ENCODE data around the gene JMJD4.
A peak's percentile ranks its signal among the peaks of the same experiment; 100 is the strongest.

The JMJD4 gene, protein sequence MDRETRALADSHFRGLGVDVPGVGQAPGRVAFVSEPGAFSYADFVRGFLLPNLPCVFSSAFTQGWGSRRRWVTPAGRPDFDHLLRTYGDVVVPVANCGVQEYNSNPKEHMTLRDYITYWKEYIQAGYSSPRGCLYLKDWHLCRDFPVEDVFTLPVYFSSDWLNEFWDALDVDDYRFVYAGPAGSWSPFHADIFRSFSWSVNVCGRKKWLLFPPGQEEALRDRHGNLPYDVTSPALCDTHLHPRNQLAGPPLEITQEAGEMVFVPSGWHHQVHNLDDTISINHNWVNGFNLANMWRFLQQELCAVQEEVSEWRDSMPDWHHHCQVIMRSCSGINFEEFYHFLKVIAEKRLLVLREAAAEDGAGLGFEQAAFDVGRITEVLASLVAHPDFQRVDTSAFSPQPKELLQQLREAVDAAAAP

DNA sequence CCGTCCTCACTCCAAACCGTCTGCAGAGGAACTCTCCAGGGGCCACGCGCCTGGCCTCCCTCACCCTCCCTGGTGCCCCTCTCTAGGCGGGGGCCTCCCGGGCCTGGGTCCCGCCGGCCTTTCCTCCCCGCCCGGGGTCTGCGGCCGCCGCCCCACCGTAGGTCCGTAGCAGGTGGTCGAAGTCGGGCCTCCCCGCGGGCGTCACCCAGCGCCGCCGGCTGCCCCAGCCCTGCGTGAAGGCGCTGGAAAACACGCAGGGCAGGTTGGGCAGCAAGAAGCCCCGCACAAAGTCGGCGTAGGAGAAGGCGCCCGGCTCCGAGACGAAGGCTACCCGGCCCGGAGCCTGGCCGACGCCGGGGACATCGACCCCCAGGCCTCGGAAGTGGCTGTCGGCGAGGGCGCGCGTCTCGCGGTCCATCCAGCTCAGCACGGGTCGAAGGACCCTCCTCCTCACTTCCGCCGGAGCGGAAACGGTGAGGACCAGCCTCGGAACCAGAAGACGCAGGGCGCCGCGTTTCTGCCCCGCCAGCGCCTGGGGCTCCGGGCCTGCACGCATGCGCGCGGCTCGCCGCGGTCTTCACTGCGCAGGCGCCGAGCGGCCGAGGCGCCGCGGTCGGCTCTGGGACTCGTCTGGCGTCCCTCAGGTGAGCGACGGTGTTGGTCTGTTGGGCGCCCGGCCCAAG is at the start of gene JMJD4, which contains the start of gene SNAP47:
Gene JMJD4 (minus strand): TSS at position 447 of the 683 bp plus-strand sequence. CDS start 29 bp downstream, at position 418.
Gene SNAP47 (plus strand): TSS at position 580 of the 683 bp plus-strand sequence. CDS start 12,302 bp downstream, outside the sequence.
- DNase-seq = peak; percentile 93

DNA sequence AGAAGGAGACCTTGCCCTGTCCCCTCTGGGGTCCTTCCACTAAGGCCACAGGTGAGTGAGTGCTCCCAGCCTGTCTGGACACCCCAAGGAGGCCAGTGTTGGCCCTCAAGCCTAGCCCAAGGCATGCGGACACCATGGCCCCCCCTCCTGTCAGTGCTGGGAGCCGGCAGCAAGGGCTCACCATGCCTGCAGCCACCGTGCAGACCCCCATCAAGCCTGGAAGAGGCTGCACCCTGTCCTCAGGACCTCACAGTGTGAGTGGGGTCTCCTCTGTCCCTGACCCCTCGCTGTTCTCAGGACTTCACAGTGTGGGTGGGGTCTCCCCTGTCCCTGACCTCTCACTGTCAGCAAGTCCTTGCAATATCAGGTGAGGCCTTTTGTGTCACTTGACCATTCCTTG is 47.1 kb upstream of the JMJD4 start:
- no peak for DNase-seq

DNA sequence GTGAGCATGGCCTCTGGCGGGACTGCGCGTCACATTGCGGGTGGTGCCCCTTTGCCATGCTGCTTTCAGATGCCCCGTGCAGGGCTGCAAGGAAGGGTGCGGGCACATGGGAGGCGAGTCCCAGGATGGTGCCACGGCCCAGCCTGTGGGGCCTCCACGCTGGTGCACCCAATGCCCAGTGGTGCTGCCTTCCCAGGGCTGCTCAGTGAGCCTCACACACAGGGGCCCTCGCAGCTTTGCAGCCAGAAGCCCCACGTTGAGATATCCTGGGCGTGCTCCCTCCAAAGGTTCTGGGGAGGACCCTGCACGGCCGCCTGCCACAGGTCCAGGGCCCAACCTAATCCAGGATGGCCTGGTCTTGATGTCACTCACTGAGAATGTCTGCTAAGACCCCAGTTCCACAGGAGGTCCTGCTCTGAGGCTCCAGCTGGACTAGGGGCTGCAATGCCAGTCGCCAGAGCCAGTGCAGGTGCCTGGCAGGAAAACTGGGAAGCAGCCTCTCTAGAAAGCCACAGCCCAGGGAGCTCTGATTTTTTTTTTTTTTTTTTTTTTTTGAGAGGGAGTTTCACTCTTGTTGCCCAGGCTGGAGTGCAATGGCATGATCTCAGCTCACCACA is 46.3 kb upstream of the JMJD4 start:
- DNase-seq = peak; percentile 1

DNA sequence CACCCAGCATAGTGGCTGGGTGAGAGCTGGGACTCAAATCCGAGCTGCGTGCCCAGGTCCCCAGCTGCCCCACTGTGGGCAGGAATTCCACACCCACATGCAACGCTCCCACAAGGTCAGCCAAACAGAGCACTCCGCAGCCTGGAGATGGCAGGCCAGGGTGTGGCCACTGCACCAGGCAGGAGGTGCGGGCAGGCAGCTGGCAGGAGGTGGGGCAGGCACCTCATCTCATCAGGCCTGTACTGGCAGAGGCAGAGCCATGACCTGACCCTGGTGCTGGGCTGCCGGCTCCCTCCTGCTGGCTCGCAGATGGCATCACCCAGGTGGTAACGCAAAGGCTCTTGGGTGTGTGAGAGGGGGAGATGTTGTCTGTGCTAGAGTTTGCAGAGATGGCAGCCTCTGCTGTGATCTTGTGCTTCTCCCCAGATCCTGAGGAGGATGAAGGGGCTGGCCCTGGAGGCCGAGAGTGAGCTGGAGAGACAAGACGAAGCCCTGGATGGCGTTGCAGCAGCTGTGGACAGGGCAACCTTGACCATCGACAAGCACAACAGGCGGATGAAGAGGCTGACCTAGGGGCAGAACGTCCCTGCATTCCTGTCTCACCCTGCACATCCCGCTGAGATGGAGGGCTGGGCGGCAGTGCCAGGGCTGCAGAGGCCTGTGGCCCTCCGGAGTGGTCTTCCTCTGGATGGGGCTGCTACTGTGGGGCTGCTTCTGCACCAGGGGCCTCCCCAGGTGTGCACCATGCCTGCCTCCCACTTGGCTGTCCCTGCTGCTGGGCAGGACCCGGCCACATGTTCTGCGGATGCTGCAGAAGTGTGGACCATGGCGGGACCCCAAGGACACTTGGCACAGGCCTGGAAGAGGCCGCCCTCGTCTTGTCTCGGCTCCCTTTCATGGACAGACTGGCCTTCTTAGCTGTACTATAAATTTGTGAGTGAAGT is 45.3 kb upstream of the JMJD4 start:
- DNase-seq = peak; percentile 1

DNA sequence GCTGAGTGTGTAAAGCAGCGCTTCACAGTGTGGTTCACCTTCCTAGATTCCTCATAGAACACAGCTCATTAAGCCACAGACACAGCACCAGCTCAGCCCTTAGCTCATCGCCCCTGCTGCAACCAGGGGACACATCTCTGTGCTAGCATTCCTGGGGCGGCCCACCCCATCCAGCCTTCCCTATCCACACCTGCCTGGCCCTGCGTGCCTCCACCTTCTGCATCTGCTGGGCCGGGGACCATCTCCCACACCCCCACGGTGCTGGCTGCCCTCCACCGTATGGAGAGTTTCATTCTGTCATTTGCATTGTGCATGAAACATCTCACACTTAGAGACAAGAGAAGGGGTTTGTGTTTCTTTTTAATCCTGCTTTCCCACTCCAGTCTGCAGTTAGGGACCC is 44.6 kb upstream of the JMJD4 start:
- no peak for DNase-seq

DNA sequence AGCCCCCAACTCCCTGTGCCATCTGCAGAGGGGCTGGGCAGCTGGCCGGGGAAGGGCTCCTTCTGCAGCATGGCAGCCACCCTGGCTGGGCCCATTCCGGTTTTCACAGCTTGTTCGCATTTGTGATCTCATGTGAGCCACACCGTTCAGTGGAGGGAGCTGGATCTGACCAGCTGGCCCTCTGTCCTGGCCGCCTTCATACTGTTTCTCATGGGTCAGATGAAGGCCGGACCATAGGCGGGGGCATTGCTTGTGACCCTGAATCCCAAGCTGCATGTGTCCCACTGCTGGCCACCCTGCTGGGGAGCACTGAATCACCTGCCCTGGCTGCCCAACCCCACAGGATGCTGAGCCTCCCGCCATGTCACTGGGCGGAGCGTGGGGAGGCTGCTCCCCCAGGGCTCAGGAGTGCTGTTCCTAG is 43.9 kb upstream of the JMJD4 start:
- DNase-seq = no peak

DNA sequence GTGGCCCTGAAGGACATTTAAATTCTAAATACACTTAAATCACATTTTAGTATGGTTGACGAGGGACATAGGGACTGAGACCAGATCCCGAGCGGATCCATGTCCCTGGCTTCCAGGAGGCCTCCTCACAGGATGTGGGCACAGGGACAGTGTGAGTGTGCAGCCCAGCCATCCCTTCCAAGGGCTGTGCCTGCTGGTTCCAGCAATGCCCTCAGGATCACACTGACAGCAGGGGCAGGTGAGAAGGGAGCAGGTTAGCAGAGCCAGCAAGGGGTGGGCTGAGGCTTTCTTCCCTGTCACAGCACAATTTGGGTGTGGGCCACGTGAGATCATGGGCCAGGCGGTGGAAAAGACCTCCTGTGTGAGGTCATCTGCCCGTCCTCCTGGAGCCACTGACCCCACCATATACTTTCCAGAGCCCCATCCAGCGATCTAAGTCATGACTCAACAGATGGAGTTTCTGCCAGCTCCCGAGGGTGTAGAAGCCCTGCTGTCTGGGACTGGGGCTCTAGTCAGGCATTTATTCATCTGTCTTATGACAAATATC is 43.4 kb upstream of the JMJD4 start:
- no peak for DNase-seq

DNA sequence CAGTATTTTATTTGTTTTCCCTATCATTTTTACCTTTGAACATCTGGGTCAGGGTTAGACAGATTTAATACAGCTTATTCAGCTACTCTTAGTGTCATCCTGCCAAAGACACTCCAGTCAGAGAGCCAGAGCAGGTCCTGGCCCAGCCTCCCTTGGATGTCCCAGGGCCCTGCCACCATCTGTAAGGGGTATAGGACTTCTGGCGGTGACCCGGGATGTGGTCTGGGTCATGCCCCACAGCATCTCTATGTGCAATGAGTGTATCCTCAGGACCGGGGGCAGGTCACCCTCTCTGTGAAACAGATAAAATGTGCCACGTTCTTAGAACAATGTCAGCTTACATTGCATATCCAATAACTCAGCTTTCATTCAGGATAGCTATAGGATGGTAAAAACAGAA is 42.5 kb upstream of the JMJD4 start:
- no peak for DNase-seq

DNA sequence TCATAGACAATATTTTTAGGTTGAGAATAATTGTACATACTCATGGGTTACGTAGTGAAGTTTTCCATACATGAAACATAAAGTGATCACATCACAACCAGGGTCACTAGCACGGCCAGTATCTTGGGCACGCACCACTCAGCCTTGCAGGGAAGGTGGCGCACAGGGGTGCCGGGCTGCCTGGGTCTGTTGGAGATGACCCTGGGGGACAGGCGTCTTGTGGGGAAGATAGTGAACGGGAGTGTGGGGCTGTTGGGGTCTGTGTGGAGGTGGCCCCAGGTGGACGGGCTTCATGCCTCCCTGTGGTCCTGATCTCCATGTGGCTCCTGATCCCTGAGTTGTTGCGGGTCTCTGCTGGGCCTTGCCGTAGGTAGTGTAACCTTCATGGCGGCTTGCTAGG is 42.1 kb upstream of the JMJD4 start:
- DNase-seq = no peak

DNA sequence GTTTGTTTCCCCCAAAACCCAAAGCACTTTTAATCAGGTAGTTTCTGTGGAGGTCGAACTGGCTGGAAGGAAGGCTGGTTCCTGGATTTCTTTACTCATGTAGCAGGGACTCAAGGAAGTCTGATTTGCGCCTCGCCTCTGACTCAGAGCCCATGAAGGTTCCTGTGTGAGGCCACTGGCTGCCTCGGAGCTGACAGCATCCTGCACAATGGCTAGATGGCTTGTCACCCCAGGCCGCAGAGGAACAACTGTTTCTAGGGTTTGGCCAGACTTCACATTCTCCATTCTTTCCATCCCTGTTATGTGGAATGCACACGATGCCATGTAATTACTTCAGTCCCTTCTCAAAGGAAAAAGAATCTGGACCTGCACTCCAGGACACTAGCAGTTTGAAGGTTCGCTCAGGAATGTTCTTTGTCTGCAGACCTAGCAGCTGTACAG is 41.2 kb upstream of the JMJD4 start:
- no peak for DNase-seq

DNA sequence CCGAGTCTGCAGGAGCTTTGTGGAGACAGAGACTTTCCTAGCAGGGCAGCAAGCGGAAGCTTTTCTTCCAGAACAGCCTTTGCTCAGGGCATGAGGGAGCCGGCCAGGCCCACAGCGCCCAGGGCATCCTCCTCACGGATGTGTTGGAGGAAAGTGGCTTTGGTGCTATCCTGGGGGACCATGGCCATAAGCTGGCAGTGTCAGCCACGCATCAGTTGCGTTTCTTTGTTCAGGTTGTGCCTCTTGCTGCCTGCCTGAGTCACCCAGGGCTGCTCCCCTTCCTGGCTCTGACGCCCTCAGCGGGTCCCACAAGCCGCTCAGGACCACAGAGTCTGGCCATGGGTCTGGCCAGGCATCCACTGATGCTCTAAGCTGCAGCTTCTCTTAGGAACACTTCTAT is 40.7 kb upstream of the JMJD4 start:
- no peak for DNase-seq

DNA sequence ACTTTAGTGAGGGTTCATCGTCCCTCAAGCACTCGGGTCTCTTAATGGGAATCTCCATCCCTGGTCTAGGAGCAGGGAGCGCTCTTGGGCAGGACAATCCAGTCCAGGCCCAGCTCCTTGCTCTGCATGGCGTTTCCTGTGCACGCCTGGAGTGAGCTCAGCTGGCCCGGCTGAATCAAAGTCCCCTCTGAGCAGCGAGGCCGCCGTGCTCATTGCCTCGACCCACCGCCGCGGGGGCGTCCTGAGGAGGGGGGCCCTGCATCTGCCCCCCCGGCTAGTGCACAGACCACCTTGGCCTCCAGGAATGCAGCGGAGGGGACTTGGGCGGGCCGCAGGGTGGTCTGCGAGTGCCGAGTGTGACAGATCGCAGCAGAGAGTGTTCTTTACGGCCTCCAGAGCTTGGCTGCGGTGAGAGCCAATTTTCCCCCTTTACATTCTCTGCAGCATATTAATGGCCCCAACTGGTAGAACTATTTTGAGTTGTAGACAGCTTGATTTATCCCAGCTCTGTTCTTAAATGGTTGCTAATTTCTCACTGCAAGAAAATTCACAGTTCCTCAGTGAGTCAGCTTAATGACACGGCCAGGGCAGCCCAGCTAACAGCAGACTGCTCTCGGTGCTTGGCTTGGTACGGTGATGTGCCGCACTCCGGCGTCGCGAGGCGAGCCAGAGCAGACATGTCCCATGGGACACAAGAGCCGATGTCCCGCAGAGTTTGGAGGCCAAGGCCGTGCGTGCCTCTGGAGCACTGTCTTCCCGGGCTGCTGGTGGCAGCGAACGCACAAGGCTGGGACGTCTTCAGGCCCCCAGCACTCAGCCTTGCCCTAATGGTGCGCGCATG is 39.9 kb upstream of the JMJD4 start:
- DNase-seq = no peak

DNA sequence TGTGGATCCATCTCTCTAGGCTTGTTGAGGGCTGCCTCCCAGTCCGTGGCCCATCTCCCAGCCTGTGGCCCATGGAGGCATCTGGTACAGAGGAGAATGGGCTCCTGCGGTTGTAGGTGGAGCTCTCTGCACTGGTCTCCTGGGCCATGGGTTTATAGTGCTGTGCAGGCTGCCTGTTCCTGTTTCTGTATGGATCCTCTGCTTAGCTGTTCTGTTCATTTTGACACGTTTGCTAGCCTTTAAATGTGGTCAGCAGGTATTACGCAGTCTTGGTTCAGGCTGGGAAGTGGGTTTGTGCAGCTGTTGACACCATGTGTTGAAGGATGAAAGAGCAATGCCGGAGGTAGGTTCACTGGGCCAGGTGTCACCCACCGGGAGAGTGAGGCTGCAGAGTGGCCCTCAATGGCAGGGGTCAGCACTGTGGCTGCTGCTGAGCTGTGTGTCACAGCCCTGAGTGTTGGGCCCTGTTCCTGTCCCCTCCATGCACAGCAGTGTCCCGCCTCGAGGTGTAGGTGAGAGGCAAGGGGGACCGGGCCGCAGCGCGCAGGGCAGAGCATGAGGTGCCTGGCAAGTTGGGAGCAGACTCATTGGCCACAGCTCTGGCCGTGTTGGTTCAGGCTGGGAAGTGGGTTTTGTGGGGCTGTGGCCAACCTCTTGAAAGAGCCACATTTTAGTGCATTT is 39.1 kb upstream of the JMJD4 start:
- no peak for DNase-seq

DNA sequence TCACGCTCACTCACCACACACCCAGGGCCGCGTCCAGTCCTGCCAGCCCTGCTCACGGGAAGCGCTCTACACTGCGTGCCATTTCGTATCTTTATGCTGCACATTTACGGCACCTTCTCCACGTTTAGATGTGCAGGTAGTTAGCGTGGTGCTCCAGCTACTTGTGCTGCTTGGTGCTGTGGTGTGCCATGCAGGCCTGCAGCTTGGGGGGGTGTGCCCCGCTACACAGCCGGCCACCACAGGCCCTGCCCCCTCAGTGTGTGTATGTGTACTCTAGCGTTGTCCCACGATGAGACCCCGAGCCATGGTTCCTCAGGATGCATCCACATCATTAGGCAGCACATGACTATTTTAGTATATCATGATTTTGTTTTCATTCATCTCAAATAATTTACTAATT is 38.5 kb upstream of the JMJD4 start:
- DNase-seq = no peak

DNA sequence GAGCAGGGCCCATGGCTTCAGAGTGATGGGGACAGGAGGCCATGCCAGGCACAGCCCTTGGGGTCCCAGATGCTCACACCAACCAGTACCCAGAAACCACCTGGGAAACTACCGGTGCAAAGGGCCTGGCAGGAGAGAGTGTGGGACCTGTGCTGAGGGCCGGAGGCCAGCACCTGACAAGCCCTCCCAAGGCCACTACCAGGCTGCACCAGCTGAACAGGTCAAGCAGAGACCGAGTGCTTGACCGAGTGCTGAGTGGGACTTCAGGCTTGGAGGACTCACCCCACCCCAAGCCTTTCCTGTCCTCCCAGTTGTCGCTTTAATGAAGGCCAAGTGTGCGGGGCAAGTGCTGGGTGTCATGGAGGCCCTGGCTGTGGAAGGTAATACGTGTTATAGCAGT is 36.7 kb upstream of the JMJD4 start:
- no peak for DNase-seq

DNA sequence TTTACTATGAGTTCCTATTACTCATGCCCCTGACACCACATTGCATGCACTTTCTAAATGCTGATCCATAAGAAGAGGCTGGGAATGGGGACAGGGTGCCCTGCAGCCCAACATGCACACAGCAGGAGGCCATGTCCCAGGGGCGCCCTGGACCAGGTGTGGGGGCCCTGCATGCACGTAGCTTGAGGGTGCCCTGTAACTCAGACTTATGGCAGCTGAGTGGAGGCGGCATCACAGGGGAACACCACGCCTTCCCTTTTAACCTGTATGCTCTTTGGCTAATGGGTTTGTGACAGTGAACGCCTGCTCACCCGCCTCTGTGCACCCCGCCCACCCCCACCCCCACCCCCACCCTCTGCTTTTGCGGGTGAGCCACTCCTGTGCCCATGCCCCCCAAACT is 36.2 kb upstream of the JMJD4 start:
- no peak for DNase-seq

DNA sequence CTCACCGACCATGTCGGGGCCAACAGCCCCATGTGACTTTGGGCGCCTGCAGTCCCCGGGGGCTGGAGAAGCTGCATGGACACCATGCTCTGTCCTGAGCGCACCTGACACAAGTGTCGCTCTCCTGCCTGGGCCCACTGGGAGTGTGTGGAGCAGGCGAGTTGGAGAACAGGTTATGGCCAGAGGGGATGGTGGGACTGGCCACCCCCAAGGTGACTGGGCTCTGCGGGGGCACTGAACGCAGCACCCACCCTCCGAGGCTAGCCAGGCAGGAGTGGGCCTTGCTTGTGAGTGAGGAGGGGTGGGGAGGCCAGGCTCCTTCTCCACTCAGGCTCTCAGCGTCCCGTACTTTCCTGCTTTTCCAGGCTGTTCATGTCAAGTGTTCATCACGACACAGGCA is 35.7 kb upstream of the JMJD4 start:
- no peak for DNase-seq

DNA sequence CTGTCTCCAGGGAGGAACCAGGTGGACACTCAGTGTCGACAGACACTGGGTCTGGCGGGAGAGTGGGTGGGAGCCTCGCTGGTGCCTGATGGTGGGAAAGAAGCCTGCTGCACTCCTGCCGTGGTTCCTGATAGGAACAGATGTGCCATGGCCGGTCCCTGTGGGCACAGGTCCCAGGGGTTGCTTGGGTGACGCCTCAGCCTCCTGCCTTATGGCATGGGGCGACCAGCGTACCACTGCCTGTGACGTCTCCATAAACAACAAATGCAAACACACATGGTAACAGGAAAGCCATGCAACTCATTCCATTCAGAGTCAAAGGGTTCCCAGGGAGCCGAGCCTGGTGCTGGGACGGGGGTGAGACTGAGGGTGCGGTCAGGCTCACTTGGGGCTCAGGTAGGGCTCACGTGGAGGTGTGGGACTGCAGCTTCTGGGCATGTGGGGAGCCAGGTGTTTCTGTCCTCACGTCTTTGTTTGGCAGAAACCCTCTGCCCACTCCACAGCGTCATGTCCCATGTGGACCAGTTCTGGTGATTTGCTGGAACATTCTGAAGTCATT is 34.9 kb upstream of the JMJD4 start:
- no peak for DNase-seq

DNA sequence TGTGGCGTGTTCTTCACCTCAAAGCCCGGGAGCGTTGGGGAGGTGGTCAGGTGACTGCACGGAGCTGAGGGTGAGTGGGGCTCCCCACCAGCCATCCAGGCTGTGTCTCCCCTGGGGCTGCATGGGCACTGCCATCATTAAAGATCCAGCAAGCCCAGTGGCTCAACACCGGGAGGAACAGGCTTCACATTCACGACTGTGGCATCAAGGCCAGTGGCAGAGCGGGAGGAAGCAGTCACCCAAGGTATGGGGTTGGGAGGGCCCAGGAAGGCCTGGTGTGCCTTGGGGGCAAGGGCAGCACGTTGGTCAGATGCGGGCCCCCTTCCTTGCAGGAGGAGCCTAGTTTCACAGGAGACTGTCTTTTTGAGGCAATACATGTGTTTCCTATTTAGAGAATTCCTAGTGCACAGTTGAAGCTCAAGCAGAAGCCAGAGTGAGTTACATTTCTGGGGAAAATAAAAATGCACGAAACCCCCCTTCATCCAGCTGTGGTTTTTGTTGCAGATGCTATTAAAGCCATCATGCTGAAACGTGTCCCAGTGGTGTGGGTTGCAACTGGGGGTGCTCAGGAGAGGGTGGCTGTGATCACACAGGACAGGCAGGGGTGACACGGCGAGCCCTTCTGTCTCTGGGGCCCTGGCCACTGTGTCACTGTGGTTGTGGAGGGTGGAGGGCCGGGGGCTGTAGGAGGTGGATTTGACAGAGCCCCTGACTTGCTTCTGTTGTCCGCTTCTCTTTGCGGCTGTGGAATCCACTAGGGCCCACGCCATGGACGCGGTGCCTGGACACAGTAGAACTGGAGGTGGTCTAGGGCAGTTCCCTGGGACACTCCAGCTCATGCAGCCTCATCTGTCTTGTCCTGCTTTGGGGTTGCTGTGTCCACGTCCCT is 34.2 kb upstream of the JMJD4 start:
- no peak for DNase-seq

All from CD4-positive, alpha-beta T cell treated with Interleukin-17A for 4 hours (primary cell).